ENCODE measurements around the gene APBA2.

- TF ChIP-seq JUNB (IDR thresholded peaks at IDR 0.05) (no peak), CTCF (IDR thresholded peaks at IDR 0.05) (no peak), CHD4 (IDR thresholded peaks at IDR 0.05; ENCODE audit: borderline replicate concordance) (no peak), EP300 (IDR thresholded peaks at IDR 0.05) (no peak)
Measured at GRCh38 chr15:29003840-29004233, 118.1 kb downstream of the APBA2 start.
